GM18951 (cell line): ENCODE measurements around the gene PDZD2.

Experiments
- POLR2A ChIP-seq: IDR thresholded peaks from 4 replicates; pipeline ENCODE4 v1.6.1; 2011; ENCODE audit warnings: mild to moderate bottlenecking; ENCODE audit not compliant: insufficient read length, insufficient read depth; ENCODE audit errors: extremely low read depth
- in situ Hi-C: fragments of 300-500 bp; cut with MboI; formaldehyde crosslinking; loops from one replicate; pipeline ENCODE4 v1.12.0; 2022; ENCODE audit warnings: low sequenced_read_pairs, mixed read lengths, inconsistent platforms; ENCODE audit not compliant: unreplicated experiment

PDZD2 gene

DNA sequence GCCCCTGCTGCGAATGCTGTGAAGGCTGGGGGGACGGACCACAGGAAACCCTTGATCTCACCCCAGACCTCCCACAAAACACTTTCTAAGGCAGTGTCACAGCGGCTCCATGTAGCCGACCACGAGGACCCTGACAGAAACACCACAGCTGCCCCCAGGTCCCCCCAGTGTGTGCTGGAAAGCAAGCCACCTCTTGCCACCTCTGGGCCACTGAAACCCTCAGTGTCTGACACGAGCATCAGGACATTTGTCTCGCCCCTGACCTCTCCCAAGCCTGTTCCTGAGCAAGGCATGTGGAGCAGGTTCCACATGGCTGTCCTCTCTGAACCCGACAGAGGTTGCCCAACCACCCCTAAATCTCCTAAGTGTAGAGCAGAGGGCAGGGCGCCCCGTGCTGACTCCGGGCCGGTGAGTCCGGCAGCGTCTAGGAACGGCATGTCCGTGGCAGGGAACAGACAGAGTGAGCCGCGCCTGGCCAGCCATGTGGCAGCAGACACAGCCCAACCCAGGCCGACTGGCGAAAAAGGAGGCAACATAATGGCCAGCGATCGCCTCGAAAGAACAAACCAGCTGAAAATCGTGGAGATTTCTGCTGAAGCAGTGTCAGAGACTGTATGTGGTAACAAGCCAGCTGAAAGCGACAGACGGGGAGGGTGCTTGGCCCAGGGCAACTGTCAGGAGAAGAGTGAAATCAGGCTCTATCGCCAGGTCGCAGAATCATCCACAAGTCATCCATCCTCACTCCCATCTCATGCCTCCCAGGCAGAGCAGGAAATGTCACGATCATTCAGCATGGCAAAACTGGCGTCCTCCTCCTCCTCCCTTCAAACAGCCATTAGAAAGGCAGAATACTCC, 450.4 kb downstream of the PDZD2 start:
- in situ Hi-C loops = no loop called here
- no peak for TF ChIP-seq POLR2A

DNA sequence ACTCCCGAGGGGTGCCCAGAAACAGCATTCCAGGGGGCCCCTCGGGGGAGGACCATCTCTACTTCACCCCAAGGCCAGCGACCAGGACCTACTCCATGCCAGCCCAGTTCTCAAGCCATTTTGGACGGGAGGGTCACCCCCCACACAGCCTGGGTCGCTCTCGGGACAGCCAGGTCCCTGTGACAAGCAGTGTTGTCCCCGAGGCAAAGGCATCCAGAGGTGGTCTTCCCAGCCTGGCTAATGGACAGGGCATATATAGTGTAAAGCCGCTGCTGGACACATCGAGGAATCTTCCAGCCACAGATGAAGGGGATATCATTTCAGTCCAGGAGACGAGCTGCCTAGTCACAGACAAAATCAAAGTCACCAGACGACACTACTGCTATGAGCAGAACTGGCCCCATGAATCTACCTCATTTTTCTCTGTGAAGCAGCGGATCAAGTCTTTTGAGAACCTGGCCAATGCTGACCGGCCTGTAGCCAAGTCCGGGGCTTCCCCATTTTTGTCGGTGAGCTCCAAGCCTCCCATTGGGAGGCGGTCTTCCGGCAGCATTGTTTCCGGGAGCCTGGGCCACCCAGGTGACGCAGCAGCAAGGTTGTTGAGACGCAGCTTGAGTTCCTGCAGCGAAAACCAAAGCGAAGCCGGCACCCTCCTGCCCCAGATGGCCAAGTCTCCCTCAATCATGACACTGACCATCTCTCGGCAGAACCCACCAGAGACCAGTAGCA, 451.3 kb downstream of the PDZD2 start:
- in situ Hi-C loops = loop anchor here (10.0 kb wide), 2 partner anchors 265 to 515 kb away; no protein-coding TSS in a partner anchor

DNA sequence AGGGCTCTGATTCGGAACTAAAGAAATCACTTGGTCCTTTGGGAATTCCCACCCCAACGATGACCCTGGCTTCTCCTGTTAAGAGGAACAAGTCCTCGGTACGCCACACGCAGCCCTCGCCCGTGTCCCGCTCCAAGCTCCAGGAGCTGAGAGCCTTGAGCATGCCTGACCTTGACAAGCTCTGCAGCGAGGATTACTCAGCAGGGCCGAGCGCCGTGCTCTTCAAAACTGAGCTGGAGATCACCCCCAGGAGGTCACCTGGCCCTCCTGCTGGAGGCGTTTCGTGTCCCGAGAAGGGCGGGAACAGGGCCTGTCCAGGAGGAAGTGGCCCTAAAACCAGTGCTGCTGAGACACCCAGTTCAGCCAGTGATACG, 451.8 kb downstream of the PDZD2 start:
- no peak for TF ChIP-seq POLR2A
- in situ Hi-C loops = loop anchor here (10.0 kb wide), 2 partner anchors 266 to 516 kb away; no protein-coding TSS in a partner anchor

More for the DNA sequence above, 451.3 kb downstream of the PDZD2 start:
- TF ChIP-seq POLR2A = no peak

GRCh38 chr5:32092938-32093812, 454.2 kb downstream of the PDZD2 start:
- in situ Hi-C loops = loop anchor here (10.0 kb wide), 2 partner anchors 268 to 518 kb away; no protein-coding TSS in a partner anchor

DNA sequence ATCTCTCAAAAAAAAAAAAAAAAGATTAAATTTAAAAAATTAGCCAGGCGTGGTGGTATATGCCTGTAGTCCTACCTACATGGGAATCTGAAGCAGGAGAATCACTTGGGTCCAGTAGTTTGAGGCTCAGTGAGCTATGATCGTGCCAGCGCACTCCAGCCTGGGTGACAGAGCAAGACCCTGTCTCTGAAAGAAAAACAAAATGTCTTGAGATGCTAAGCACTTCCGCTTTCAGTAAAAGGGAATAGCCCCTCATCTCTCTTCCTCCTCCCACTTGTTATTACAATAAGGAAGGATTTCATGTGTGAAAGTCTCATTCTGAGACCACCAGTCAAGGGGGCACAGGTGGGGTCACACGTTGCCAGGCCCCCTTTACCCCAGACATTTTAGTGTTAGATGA, 455.8 kb downstream of the PDZD2 start:
- in situ Hi-C loops = loop anchor here (10.0 kb wide), 2 partner anchors 270 to 520 kb away; no protein-coding TSS in a partner anchor
- no peak for TF ChIP-seq POLR2A

More at GRCh38 chr5:32092938-32093812, 454.2 kb downstream of the PDZD2 start:
- no peak for TF ChIP-seq POLR2A

DNA sequence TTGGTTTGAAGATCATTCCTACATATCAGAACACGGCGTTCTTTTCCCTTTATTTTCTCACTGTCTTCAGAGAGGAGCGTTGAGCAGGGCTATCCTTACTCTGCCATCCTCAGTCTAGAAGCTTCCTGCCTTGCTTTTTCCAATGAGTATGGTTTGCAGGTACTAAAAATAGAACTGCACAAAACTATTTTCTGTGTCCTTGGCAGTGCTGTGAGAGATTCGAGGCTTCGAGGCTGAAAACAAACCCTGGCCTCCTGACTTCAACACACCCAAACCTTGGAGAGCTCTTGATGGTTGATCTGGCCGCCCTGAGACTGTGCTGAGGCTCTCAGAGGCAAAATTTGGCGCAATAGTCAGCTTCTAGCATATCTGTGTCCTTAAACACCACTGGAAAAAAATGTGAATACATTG, 456.3 kb downstream of the PDZD2 start:
- no peak for TF ChIP-seq POLR2A
- in situ Hi-C loops = loop anchor here (10.0 kb wide), 2 partner anchors 270 to 520 kb away; no protein-coding TSS in a partner anchor

- in situ Hi-C loops = loop anchor here (10.0 kb wide), 2 partner anchors 272 to 522 kb away; no protein-coding TSS in a partner anchor
These were observed 458.1 kb downstream of the PDZD2 start for GRCh38 chr5:32096891-32097595.

GRCh38 chr5:32098291-32098690, 459.4 kb downstream of the PDZD2 start:
- in situ Hi-C loops = loop anchor here (10.0 kb wide), 2 partner anchors 273 to 523 kb away; no protein-coding TSS in a partner anchor
- no peak for TF ChIP-seq POLR2A

More at GRCh38 chr5:32096891-32097595, 458.1 kb downstream of the PDZD2 start:
- TF ChIP-seq POLR2A = no peak

- in situ Hi-C loops = loop anchor here (10.0 kb wide), 2 partner anchors 274 to 524 kb away; no protein-coding TSS in a partner anchor
- no peak for TF ChIP-seq POLR2A
These were observed 460.0 kb downstream of the PDZD2 start for GRCh38 chr5:32098890-32099310.

- in situ Hi-C loops = loop anchor here (10.0 kb wide), 2 partner anchors 275 to 525 kb away; no protein-coding TSS in a partner anchor
- no peak for TF ChIP-seq POLR2A
These were observed 460.6 kb downstream of the PDZD2 start for GRCh38 chr5:32099486-32100035.

DNA sequence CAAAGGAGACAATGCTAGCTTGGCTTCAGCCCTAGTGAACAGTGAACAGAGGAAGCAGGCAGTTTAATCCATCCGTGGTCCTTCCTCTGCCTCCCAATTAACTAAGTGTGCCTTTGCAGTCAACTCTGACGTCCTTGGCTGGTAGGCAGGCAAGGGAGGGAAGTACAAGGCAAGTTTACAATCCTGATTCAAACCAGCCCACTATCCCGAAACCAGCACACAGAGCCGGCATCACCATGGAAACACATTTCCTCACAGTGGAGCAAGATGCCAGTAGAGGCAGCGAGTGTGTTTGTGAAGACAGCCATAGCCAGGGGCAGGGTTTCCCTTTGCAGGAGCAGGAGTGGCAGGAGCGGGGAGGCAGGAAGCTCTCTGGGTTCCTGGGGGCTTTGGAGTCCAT, 461.3 kb downstream of the PDZD2 start:
- in situ Hi-C loops = no loop called here

DNA sequence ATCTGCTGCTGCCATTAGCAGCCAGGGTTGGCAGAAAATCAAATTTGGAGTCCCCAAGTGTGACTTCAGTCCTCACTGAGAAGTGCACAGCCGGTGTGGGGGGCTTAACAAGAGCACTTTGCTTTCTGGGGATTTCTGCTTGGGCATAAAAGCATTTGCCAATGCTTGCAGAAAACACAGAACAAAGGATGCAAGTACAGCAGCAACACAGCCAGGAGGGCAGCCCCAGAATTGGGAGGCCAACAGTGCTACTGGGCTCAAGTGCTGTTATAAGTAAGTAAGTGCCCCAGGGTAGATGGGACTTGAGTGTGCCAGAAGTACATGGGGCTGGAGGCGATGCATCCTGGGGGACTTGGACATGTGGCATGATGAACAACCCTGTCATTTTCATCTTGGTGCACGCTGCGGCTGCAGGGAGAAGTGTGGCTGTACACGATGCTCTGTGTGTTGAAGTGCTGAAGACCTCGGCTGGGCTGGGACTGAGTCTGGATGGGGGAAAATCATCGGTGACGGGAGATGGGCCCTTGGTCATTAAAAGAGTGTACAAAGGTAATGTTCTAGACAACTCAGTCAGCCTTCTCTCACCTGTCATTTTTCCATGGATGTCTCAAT, 461.9 kb downstream of the PDZD2 start:
- in situ Hi-C loops = no loop called here
- TF ChIP-seq POLR2A = no peak

More for the DNA sequence above, 461.3 kb downstream of the PDZD2 start:
- no peak for TF ChIP-seq POLR2A
